H1 (cell line): ENCODE results near the gene SAMMSON. TPM values are rescaled to one million over a fixed set of nuclear protein-coding genes. Genes with fewer than 3 reads are reported as not detected.

Source experiments
- CTCF ChIA-PET: fragments of 300-600 bp; sonication (Branson Sonifier 250); formaldehyde crosslinking; loops from one replicate; lab custom pipeline; 2021; ENCODE audit not compliant: partially characterized antibody; lab: Charles Lee
- POLR2A ChIA-PET: fragments of 300-600 bp; sonication (Branson Sonifier 250); formaldehyde crosslinking; loops from one replicate; lab custom pipeline; 2021; ENCODE audit warnings: inconsistent platforms; ENCODE audit not compliant: partially characterized antibody; lab: Charles Lee
- DNase-seq, 2 experiments: peaks; one replicate each; pipeline versions ENCODE4 v3.0.0 to v3.0.0-alpha.2; 2010 to 2022; ENCODE audit warnings: low spot score in 2 of 2, low read depth in 1 of 2, mixed read lengths in 1 of 2
- FAIRE-seq: peaks from 2 replicates; lab custom pipeline; 2011; peaks lifted over from hg19 to GRCh38; lab: Jason Lieb, UNC
- H2AFZ ChIP-seq: 2 replicates; pipeline ENCODE4 v1.8.1; 2012; ENCODE audit warnings: low read length, inconsistent platforms
- H2AK5ac ChIP-seq: 2 replicates; pipeline ENCODE4 v1.6.1; 2013; ENCODE audit warnings: low read depth, low read length
- H2BK120ac ChIP-seq: replicated peaks from 2 replicates; pipeline ENCODE3; 2013; ENCODE audit warnings: low read depth, low read length, inconsistent platforms
- H2BK12ac ChIP-seq: 2 replicates; pipeline ENCODE4 v1.6.1; 2013; ENCODE audit warnings: low read depth, low read length
- H2BK15ac ChIP-seq: 2 replicates; pipeline ENCODE4 v1.6.1; 2013; ENCODE audit warnings: low read length
- H2BK20ac ChIP-seq: 2 replicates; pipeline ENCODE4 v1.6.1; 2013; ENCODE audit warnings: low read length
- H2BK5ac ChIP-seq: 2 replicates; pipeline ENCODE4 v1.6.1; 2013; ENCODE audit warnings: low read depth, low read length
- H3K14ac ChIP-seq: 2 replicates; pipeline ENCODE4 v1.6.1; 2013; ENCODE audit warnings: inconsistent platforms; ENCODE audit not compliant: insufficient read length
- H3K18ac ChIP-seq: 2 replicates; pipeline ENCODE4 v1.6.1; 2013; ENCODE audit warnings: low read length; ENCODE audit errors: extremely low read depth
- H3K23ac ChIP-seq: 2 replicates; pipeline ENCODE4 v1.6.1; 2013; ENCODE audit warnings: inconsistent platforms; ENCODE audit not compliant: insufficient read length
- H3K23me2 ChIP-seq: 2 replicates; pipeline ENCODE4 v1.6.1; 2013; ENCODE audit warnings: low read depth, low read length
- H3K27ac ChIP-seq: 2 replicates; pipeline ENCODE4 v1.6.1; 2011; ENCODE audit warnings: low read depth, low read length, inconsistent platforms
- H3K27me3 ChIP-seq, 4 experiments: replicated peaks in 1 of 4; 1 replicate in 1 of 4; 2 replicates in 3 of 4; pipeline versions ENCODE4 v1.6.1 to v1.8.1; 2011 to 2013; ENCODE audit warnings: low read length in 3 of 4, mild to moderate bottlenecking in 3 of 4, inconsistent platforms in 2 of 4, mixed read lengths in 2 of 4, moderate library complexity in 1 of 4; ENCODE audit not compliant: control insufficient read depth in 3 of 4, insufficient read depth in 3 of 4; ENCODE audit errors: extremely low read depth in 1 of 4
- H3K36me3 ChIP-seq, 4 experiments: 2 replicates each; pipeline versions ENCODE4 v1.6.1 to v1.8.1; 2011 to 2013; ENCODE audit warnings: mild to moderate bottlenecking in 4 of 4, low read length in 3 of 4, moderate library complexity in 2 of 4, control low read depth in 1 of 4, inconsistent platforms in 1 of 4; ENCODE audit not compliant: insufficient read depth in 4 of 4, control insufficient read depth in 2 of 4
- H3K4ac ChIP-seq: replicated peaks from 2 replicates; pipeline ENCODE3; 2013; ENCODE audit warnings: low read length, low read depth, mixed read lengths, inconsistent platforms; ENCODE audit not compliant: insufficient read length
- H3K4me1 ChIP-seq, 4 experiments: replicated peaks in 1 of 4; 1 replicate in 1 of 4; 2 replicates in 3 of 4; pipeline versions ENCODE4 v1.6.1 to v1.8.1; 2011 to 2013; ENCODE audit warnings: low read length in 3 of 4, inconsistent platforms in 2 of 4, mixed read lengths in 1 of 4; ENCODE audit not compliant: insufficient read depth in 4 of 4, control insufficient read depth in 3 of 4
- H3K4me2 ChIP-seq, 2 experiments: 2 replicates each; pipeline versions ENCODE4 v1.6.1 to v1.8.1; 2011 to 2013; ENCODE audit warnings: low read depth in 2 of 2, low read length in 2 of 2, control low read depth in 1 of 2, inconsistent platforms in 1 of 2, mild to moderate bottlenecking in 1 of 2; ENCODE audit not compliant: insufficient read depth in 1 of 2
- H3K4me3 ChIP-seq, 4 experiments: fragments of 200-600, 300-600 bp in 1 of 4; sonication (generic), shearing (Covaris generic), sonication (Bioruptor Twin) in 1 of 4; 2 replicates each; pipeline versions ENCODE4 v1.5.1 to v1.8.1; 2011 to 2016; ENCODE audit warnings: low read length in 4 of 4, low read depth in 3 of 4, control low read depth in 2 of 4, inconsistent platforms in 2 of 4, mild to moderate bottlenecking in 2 of 4, mixed read lengths in 1 of 4, moderate library complexity in 1 of 4; ENCODE audit not compliant: insufficient read depth in 2 of 4; ENCODE audit errors: extremely low read depth in 1 of 4
- H3K56ac ChIP-seq: replicated peaks from 2 replicates; pipeline ENCODE3; 2013; ENCODE audit warnings: low read depth, mild to moderate bottlenecking, mixed read lengths, low read length, inconsistent platforms; ENCODE audit not compliant: insufficient read length
- H3K79me1 ChIP-seq: 2 replicates; pipeline ENCODE4 v1.6.1; 2013; ENCODE audit warnings: low read depth, low read length, control low read depth
- H3K79me2 ChIP-seq, 2 experiments: 2 replicates each; pipeline versions ENCODE4 v1.6.1 to v1.8.1; 2012 to 2013; ENCODE audit warnings: low read length in 2 of 2, mild to moderate bottlenecking in 2 of 2, inconsistent platforms in 1 of 2; ENCODE audit not compliant: insufficient read depth in 2 of 2, control insufficient read depth in 1 of 2
- H3K9ac ChIP-seq, 4 experiments: replicated peaks in 1 of 4; 1 replicate in 1 of 4; 2 replicates in 3 of 4; pipeline versions ENCODE4 v1.6.1 to v1.8.1; 2011 to 2013; ENCODE audit warnings: low read depth in 3 of 4, low read length in 3 of 4, control low read depth in 2 of 4, mild to moderate bottlenecking in 2 of 4, moderate library complexity in 2 of 4, inconsistent platforms in 1 of 4; ENCODE audit errors: extremely low read depth in 1 of 4
- H3K9me3 ChIP-seq, 2 experiments: 2 replicates each; pipeline versions ENCODE4 v1.6.1 to v1.8.1; 2012 to 2013; ENCODE audit warnings: mild to moderate bottlenecking in 2 of 2, moderate library complexity in 2 of 2, control low read depth in 1 of 2, inconsistent platforms in 1 of 2, low read depth in 1 of 2, low read length in 1 of 2, mixed read lengths in 1 of 2; ENCODE audit not compliant: insufficient read depth in 2 of 2
- H4K20me1 ChIP-seq, 2 experiments: replicated peaks in 1 of 2; 2 replicates each; pipeline versions ENCODE3 to v1.8.1; 2011 to 2013; ENCODE audit warnings: inconsistent platforms in 2 of 2, low read length in 2 of 2, mild to moderate bottlenecking in 1 of 2; ENCODE audit not compliant: insufficient read depth in 2 of 2, control insufficient read depth in 1 of 2
- H4K5ac ChIP-seq: 2 replicates; pipeline ENCODE4 v1.6.1; 2013; ENCODE audit warnings: low read length, low read depth, mixed read lengths, inconsistent platforms; ENCODE audit not compliant: insufficient read length
- H4K8ac ChIP-seq: 2 replicates; pipeline ENCODE4 v1.8.0; 2013; ENCODE audit warnings: mild to moderate bottlenecking, moderate library complexity, low read length, inconsistent platforms; ENCODE audit not compliant: insufficient read depth; ENCODE audit errors: extremely low read depth
- H4K91ac ChIP-seq: replicated peaks from 2 replicates; pipeline ENCODE3; 2013; ENCODE audit warnings: low read length, mixed read lengths, inconsistent platforms; ENCODE audit not compliant: insufficient read length
- CEBPB ChIP-seq: IDR thresholded peaks from 2 replicates; pipeline ENCODE4 v1.6.1; 2012; ENCODE audit warnings: low read depth, low read length
- EGR1 ChIP-seq: IDR thresholded peaks from 2 replicates; pipeline ENCODE4 v1.6.1; 2011; ENCODE audit warnings: low read depth, low read length, borderline replicate concordance
- GABPA ChIP-seq: IDR thresholded peaks from 2 replicates; pipeline ENCODE4 v1.6.1; 2011; ENCODE audit warnings: mild to moderate bottlenecking, low read length, moderate library complexity, borderline replicate concordance; ENCODE audit not compliant: insufficient read depth
- JUN ChIP-seq: IDR thresholded peaks from 2 replicates; pipeline ENCODE4 v1.6.1; 2011; ENCODE audit warnings: low read depth, mild to moderate bottlenecking, improper control_type of control experiment, low read length
- KDM1A ChIP-seq: fragments of 200-600, 300-600 bp; sonication (generic); IDR thresholded peaks from 2 replicates; pipeline ENCODE4 v1.7.1; 2016; ENCODE audit warnings: mild to moderate bottlenecking, low read length, borderline replicate concordance
- KDM5A ChIP-seq: fragments of 200-600 bp; IDR thresholded peaks from 2 replicates; pipeline ENCODE4 v1.7.1; 2012; ENCODE audit warnings: mild to moderate bottlenecking, low read length, inconsistent platforms, mixed read lengths
- SP2 ChIP-seq: IDR thresholded peaks from 2 replicates; pipeline ENCODE4 v1.6.1; 2012; ENCODE audit warnings: mild to moderate bottlenecking, low read length, inconsistent platforms
- TAF1 ChIP-seq: IDR thresholded peaks from 2 replicates; pipeline ENCODE4 v1.6.1; 2011; ENCODE audit warnings: mild to moderate bottlenecking, low read depth, low read length
- ZNF274 ChIP-seq: IDR thresholded peaks from 2 replicates; pipeline ENCODE4 v1.7.0; 2012; ENCODE audit warnings: low read length, borderline replicate concordance; ENCODE audit errors: extremely low read depth
- polyA plus RNA-seq, 7 experiments: library from polyadenylated mRNA; depleted of rRNA in 3 of 7; stranded (reverse) in 5 of 7; unstranded in 2 of 7; fragments of >200 nt in 5 of 7; fragments of 200-250 nt in 2 of 7; gene quantifications; 1 replicate in 5 of 7; 2 replicates in 1 of 7; 4 replicates in 1 of 7; pipeline versions ENCODE4 v1.2.1 to v1.2.3, GENCODE V29; 2011 to 2013; ENCODE audit warnings: missing spikeins in 2 of 7, mixed read lengths in 2 of 7
- total RNA-seq: library from RNA; stranded (reverse); fragmentation: NEBNext Ultra II Directional; extraction: Animal tissue kit (Norgen Biotek cat#: 25700); gene quantifications from 2 replicates; pipeline ENCODE4 v1.2.1, GENCODE V29; 2021

The SAMMSON gene
- total and polyA plus RNA-seq, 2 of the 8 experiments (the other 6 are each of a cell fraction or from before 2014, with no cell fraction given) = not detected

DNA sequence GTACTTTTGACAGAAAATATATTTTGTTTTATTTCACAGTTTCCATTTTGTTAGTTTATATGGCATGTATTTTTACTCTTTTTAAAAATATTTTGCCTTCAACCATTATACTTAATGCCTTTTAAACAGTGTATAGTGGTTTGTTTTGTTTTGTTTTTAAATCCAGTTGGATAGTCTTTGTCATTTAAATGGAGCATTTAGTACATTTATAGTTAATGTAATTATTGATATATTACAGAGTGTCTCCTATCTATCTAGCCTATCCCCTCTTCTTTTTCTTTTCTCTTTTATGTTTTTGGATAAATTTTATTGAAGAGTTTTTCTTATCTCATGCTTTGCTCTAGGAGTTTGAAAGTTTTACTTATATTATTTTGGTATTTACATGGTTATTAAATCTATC, 3.6 kb downstream of the SAMMSON start:
- H3K14ac ChIP-seq = no peak overlapping the region
- FAIRE-seq = no peak
- CTCF ChIA-PET = no interaction called here

More for the DNA sequence above, 3.6 kb downstream of the SAMMSON start:
- POLR2A ChIA-PET = no interaction called here
- TF ChIP-seq TAF1 = no peak
- TF ChIP-seq EGR1 = no peak
- TF ChIP-seq JUN = no peak
- TF ChIP-seq SP2 = no peak
- no peak for TF ChIP-seq CEBPB
- TF ChIP-seq GABPA = no peak
- no peak for TF ChIP-seq ZNF274
- no peak for TF ChIP-seq KDM5A
- no peak for TF ChIP-seq KDM1A
- H3K4me2 ChIP-seq = no peak overlapping the region
- no peaks in the 10 kb centered on the region for H3K36me3 ChIP-seq
- no peaks in the 10 kb centered on the region for H3K27me3 ChIP-seq
- H3K4me1 ChIP-seq = 0 out of 7 replicates have a peak, but pooled peaks cover 0 to 3% (median 0%) of the 10 kb centered on the region in 4 experiments
- no peaks in the 10 kb centered on the region for H3K79me1 ChIP-seq
- no peak overlapping the region for H2AK5ac ChIP-seq
- no peak overlapping the region for H2BK15ac ChIP-seq
- H2BK20ac ChIP-seq = no peak overlapping the region
- no peak overlapping the region for H3K27ac ChIP-seq
- no peaks in the 10 kb centered on the region for H3K23me2 ChIP-seq
- H2AFZ ChIP-seq = no peak overlapping the region
- H2BK5ac ChIP-seq = no peak overlapping the region
- H3K56ac ChIP-seq = no peak overlapping the region
- H4K20me1 ChIP-seq = no peaks in the 10 kb centered on the region
- H3K18ac ChIP-seq = no peak overlapping the region
- no peak overlapping the region for H3K4me3 ChIP-seq
- DNase-seq = no peak
- no peaks in the 10 kb centered on the region for H3K9me3 ChIP-seq
- H2BK12ac ChIP-seq = no peak overlapping the region
- H3K79me2 ChIP-seq = no peaks in the 10 kb centered on the region
- no peak overlapping the region for H3K4ac ChIP-seq
- H3K9ac ChIP-seq = no peak overlapping the region
- no peak overlapping the region for H3K23ac ChIP-seq
- H2BK120ac ChIP-seq = no peak overlapping the region
- no peak overlapping the region for H4K91ac ChIP-seq
- H4K5ac ChIP-seq = no peak overlapping the region
- H4K8ac ChIP-seq = no peak overlapping the region
